Measurements from ENCODE around the gene GDF15.
A peak's percentile ranks its signal among the peaks of the same experiment; 100 is the strongest.

GDF15 gene

DNA sequence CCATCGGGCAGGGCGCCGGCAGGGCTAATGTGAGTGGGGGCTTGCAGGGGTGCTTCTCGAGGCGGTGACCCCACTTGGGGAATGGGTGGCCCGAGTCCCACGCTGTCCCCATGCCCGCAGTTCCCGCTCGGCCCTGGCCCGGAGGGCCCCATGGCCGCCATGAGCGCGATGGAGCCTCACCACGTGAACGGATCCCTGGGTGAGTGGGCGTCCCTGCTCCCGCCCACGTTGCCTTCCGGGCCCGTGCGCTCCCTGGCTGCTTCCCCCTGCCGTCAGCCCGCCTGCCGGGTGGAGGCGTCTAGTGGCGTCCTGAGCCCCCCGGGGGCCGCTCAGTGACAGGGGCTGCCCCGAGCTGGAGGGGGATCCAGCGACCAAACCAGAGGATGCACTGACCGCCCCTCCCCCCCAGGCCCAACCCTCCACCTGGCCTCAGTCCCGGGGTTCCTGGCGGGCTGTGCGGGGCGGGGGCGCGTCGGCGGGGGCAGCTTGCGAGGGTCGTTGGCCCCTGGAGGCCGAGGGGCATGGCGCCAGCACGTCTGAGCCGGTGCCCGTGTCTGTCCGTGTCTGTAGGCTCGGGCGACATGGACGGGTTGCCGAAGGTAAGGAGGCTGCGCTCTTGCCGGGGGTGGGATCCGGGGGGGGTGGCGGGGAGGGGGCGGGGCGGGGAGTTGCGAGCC lies 47.2 kb downstream of the GDF15 start (continued):
- TF ChIP-seq ZNF843 (tag by site-specific recombination; IDR thresholded peaks at IDR 0.05) (0 out of 2 replicates have a peak, but pooled peaks have one; percentile 54), MEIS1 (CRISPR knock-in tag; IDR thresholded peaks at IDR 0.05; ENCODE audit: borderline replicate concordance) (no peak), ZNF670 (tag by site-specific recombination; IDR thresholded peaks at IDR 0.05; ENCODE audit: low read depth) (no peak), ZNF157 (tag by site-specific recombination; IDR thresholded peaks at IDR 0.05) (no peak), ZNF202 (tag by site-specific recombination; IDR thresholded peaks at IDR 0.05; ENCODE audit: borderline replicate concordance) (no peak), ZNF335 (tag by site-specific recombination; conservative IDR thresholded peaks at IDR 0.05) (peak; percentile 76), GLI2 (tag by site-specific recombination; IDR thresholded peaks at IDR 0.05; ENCODE audit: borderline replicate concordance, low read depth) (no peak), ZXDB (tag by site-specific recombination; IDR thresholded peaks at IDR 0.05) (peak; percentile 98), ZFP3 (tag by site-specific recombination; IDR thresholded peaks at IDR 0.05; ENCODE audit: low read depth) (no peak), ZNF239 (tag by site-specific recombination; IDR thresholded peaks at IDR 0.05) (peak; percentile 68; the same call in 1 of the 2 replicates), HOXC10 (CRISPR knock-in tag; IDR thresholded peaks at IDR 0.05) (no peak), ZNF785 (tag by site-specific recombination; IDR thresholded peaks at IDR 0.05) (0 out of 2 replicates have a peak, but pooled peaks have one; percentile 72), ZNF776 (tag by site-specific recombination; IDR thresholded peaks at IDR 0.05; ENCODE audit: borderline replicate concordance) (no peak), YY1 (tag by site-specific recombination; IDR thresholded peaks at IDR 0.05) (peak; percentile 91), ZNF175 (tag by site-specific recombination; IDR thresholded peaks at IDR 0.05) (no peak), ZNF747 (tag by site-specific recombination; IDR thresholded peaks at IDR 0.05) (no peak), REPIN1 (tag by site-specific recombination; IDR thresholded peaks at IDR 0.05; ENCODE audit: low read depth) (no peak), ZNF768 (tag by site-specific recombination; IDR thresholded peaks at IDR 0.05) (no peak), ZNF585B (tag by site-specific recombination; IDR thresholded peaks at IDR 0.05) (no peak), ZSCAN16 (tag by site-specific recombination; IDR thresholded peaks at IDR 0.05) (no peak), ZNF596 (tag by site-specific recombination; IDR thresholded peaks at IDR 0.05) (no peak), ZNF341 (tag by site-specific recombination; IDR thresholded peaks at IDR 0.05; ENCODE audit: low read depth) (peak; percentile 96)
- TF ChIP-seq, protein P1, sequence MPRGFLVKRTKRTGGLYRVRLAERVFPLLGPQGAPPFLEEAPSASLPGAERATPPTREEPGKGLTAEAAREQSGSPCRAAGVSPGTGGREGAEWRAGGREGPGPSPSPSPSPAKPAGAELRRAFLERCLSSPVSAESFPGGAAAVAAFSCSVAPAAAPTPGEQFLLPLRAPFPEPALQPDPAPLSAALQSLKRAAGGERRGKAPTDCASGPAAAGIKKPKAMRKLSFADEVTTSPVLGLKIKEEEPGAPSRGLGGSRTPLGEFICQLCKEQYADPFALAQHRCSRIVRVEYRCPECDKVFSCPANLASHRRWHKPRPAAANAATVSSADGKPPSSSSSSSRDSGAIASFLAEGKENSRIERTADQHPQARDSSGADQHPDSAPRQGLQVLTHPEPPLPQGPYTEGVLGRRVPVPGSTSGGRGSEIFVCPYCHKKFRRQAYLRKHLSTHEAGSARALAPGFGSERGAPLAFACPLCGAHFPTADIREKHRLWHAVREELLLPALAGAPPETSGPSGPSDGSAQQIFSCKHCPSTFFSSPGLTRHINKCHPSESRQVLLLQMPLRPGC (tag by site-specific recombination; IDR thresholded peaks at IDR 0.05), result 0 out of 2 replicates have a peak, but pooled peaks have one; percentile 24
- TF ChIP-seq, protein P2, sequence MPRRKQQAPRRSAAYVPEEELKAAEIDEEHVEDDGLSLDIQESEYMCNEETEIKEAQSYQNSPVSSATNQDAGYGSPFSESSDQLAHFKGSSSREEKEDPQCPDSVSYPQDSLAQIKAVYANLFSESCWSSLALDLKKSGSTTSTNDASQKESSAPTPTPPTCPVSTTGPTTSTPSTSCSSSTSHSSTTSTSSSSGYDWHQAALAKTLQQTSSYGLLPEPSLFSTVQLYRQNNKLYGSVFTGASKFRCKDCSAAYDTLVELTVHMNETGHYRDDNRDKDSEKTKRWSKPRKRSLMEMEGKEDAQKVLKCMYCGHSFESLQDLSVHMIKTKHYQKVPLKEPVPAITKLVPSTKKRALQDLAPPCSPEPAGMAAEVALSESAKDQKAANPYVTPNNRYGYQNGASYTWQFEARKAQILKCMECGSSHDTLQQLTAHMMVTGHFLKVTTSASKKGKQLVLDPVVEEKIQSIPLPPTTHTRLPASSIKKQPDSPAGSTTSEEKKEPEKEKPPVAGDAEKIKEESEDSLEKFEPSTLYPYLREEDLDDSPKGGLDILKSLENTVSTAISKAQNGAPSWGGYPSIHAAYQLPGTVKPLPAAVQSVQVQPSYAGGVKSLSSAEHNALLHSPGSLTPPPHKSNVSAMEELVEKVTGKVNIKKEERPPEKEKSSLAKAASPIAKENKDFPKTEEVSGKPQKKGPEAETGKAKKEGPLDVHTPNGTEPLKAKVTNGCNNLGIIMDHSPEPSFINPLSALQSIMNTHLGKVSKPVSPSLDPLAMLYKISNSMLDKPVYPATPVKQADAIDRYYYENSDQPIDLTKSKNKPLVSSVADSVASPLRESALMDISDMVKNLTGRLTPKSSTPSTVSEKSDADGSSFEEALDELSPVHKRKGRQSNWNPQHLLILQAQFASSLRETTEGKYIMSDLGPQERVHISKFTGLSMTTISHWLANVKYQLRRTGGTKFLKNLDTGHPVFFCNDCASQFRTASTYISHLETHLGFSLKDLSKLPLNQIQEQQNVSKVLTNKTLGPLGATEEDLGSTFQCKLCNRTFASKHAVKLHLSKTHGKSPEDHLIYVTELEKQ (tag by site-specific recombination; IDR thresholded peaks at IDR 0.05; ENCODE audit: borderline replicate concordance), result no peak
- TF ChIP-seq, protein P3, sequence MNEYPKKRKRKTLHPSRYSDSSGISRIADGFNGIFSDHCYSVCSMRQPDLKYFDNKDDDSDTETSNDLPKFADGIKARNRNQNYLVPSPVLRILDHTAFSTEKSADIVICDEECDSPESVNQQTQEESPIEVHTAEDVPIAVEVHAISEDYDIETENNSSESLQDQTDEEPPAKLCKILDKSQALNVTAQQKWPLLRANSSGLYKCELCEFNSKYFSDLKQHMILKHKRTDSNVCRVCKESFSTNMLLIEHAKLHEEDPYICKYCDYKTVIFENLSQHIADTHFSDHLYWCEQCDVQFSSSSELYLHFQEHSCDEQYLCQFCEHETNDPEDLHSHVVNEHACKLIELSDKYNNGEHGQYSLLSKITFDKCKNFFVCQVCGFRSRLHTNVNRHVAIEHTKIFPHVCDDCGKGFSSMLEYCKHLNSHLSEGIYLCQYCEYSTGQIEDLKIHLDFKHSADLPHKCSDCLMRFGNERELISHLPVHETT (tag by site-specific recombination; IDR thresholded peaks at IDR 0.05), result 0 out of 2 replicates have a peak, but pooled peaks have one; percentile 54
- TF ChIP-seq, protein P4, sequence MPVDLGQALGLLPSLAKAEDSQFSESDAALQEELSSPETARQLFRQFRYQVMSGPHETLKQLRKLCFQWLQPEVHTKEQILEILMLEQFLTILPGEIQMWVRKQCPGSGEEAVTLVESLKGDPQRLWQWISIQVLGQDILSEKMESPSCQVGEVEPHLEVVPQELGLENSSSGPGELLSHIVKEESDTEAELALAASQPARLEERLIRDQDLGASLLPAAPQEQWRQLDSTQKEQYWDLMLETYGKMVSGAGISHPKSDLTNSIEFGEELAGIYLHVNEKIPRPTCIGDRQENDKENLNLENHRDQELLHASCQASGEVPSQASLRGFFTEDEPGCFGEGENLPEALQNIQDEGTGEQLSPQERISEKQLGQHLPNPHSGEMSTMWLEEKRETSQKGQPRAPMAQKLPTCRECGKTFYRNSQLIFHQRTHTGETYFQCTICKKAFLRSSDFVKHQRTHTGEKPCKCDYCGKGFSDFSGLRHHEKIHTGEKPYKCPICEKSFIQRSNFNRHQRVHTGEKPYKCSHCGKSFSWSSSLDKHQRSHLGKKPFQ (tag by site-specific recombination; IDR thresholded peaks at IDR 0.05), result no peak
- TF ChIP-seq, protein P5, sequence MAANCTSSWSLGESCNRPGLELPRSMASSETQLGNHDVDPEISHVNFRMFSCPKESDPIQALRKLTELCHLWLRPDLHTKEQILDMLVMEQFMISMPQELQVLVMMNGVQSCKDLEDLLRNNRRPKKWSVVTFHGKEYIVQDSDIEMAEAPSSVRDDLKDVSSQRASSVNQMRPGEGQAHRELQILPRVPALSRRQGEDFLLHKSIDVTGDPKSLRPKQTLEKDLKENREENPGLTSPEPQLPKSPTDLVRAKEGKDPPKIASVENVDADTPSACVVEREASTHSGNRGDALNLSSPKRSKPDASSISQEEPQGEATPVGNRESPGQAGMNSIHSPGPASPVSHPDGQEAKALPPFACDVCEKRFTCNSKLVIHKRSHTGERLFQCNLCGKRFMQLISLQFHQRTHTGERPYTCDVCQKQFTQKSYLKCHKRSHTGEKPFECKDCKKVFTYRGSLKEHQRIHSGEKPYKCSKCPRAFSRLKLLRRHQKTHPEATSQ (tag by site-specific recombination; IDR thresholded peaks at IDR 0.05), result 0 out of 2 replicates have a peak, but pooled peaks have one; percentile 49
- TF ChIP-seq, protein P6, sequence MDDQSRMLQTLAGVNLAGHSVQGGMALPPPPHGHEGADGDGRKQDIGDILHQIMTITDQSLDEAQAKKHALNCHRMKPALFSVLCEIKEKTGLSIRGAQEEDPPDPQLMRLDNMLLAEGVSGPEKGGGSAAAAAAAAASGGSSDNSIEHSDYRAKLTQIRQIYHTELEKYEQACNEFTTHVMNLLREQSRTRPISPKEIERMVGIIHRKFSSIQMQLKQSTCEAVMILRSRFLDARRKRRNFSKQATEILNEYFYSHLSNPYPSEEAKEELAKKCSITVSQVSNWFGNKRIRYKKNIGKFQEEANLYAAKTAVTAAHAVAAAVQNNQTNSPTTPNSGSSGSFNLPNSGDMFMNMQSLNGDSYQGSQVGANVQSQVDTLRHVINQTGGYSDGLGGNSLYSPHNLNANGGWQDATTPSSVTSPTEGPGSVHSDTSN (CRISPR knock-in tag; IDR thresholded peaks at IDR 0.05), result no peak
